ENCODE measurements around the gene PPIL1.
"Not testable (repeated sequence)": the region's sequence is repeated elsewhere in the genome, so short reads cannot be mapped to it uniquely, and the experiment has no call there.

The PPIL1 gene

GRCh38 chr6:36813047-36813446 lies 61.6 kb downstream of the PPIL1 start:
- not testable (repeated sequence) for DNase-seq

- DNase-seq, result no peak
These were observed 64.4 kb downstream of the PPIL1 start for GRCh38 chr6:36809941-36810803.

- DNase-seq, result no peak
These were observed 65.4 kb downstream of the PPIL1 start for GRCh38 chr6:36809156-36809555.

- no peak for DNase-seq
These were observed 66.0 kb downstream of the PPIL1 start for GRCh38 chr6:36808634-36809033.

GRCh38 chr6:36807750-36808149 lies 66.9 kb downstream of the PPIL1 start:
- DNase-seq, result no peak

GRCh38 chr6:36807143-36807542 lies 67.5 kb downstream of the PPIL1 start:
- no peak for DNase-seq

- DNase-seq, result no peak
These were observed 68.7 kb downstream of the PPIL1 start for GRCh38 chr6:36805917-36806316.

GRCh38 chr6:36805096-36805797 lies 69.4 kb downstream of the PPIL1 start:
- no peak for DNase-seq

Measured in NCI-H1092 treated with DMSO at 0.1 percent for 48 hours (cell line).